ENCODE measurements around the gene CRYBA1.
"Not testable (repeated sequence)": the region's sequence is repeated elsewhere in the genome, so short reads cannot be mapped to it uniquely, and the experiment has no call there.

CRYBA1 gene

GRCh38 chr17:29255926-29256522, 9.4 kb downstream of the CRYBA1 start:
- ChIA-PET CTCF (interaction anchor here (0.7 to 1.2 kb wide), 4 partner anchors 15 to 559 kb away, joined by 3 to 4 read pairs (median 4); partner anchors contain the start of gene MYO18A), POLR2A (interaction anchor here (1.7 kb wide), 1 partner anchor 38 kb away, joined by 9 read pairs; the partner anchor contains the start of gene NUFIP2)
- no peak for DNase-seq (ENCODE audit: extremely low spot score)
- TF ChIP-seq TARDBP (IDR thresholded peaks at IDR 0.05): no peak
- no peak for TF ChIP-seq FOXK2 (IDR thresholded peaks at IDR 0.05)
- TF ChIP-seq LEF1 (IDR thresholded peaks at IDR 0.05; ENCODE audit: borderline replicate concordance): no peak
- no peak for TF ChIP-seq BHLHE40 (IDR thresholded peaks at IDR 0.05; ENCODE audit: borderline replicate concordance)
- no peak for TF ChIP-seq L3MBTL2 (conservative IDR thresholded peaks at IDR 0.05)
- no peak for TF ChIP-seq FOXA1 (IDR thresholded peaks at IDR 0.05)

- CTCF ChIA-PET: interaction anchor here (0.6 to 1.5 kb wide), 7 partner anchors 16 to 558 kb away, joined by 3 to 6 read pairs (median 4); no protein-coding TSS in a partner anchor
- TF ChIP-seq SUZ12 (IDR thresholded peaks at IDR 0.05): no peak
- TF ChIP-seq ZNF384 (IDR thresholded peaks at IDR 0.05): no peak
- TF ChIP-seq PKNOX1 (IDR thresholded peaks at IDR 0.05): no peak
- no peak for TF ChIP-seq TARDBP (IDR thresholded peaks at IDR 0.05)
- no peak for TF ChIP-seq FOXM1 (IDR thresholded peaks at IDR 0.05; ENCODE audit: borderline replicate concordance)
- no peak for TF ChIP-seq FOXK2 (IDR thresholded peaks at IDR 0.05)
- no peak for TF ChIP-seq SP1 (IDR thresholded peaks at IDR 0.05)
- TF ChIP-seq LEF1 (IDR thresholded peaks at IDR 0.05; ENCODE audit: borderline replicate concordance): no peak
- no peak for DNase-seq (ENCODE audit: extremely low spot score)
- POLR2A ChIA-PET: interaction anchor here (0.6 to 1.7 kb wide), 4 partner anchors 37 to 613 kb away, joined by 3 to 9 read pairs (median 3); partner anchors contain the start of genes ABHD15 and NUFIP2
Measured at GRCh38 chr17:29256735-29257466, 10.2 kb downstream of the CRYBA1 start.

DNA sequence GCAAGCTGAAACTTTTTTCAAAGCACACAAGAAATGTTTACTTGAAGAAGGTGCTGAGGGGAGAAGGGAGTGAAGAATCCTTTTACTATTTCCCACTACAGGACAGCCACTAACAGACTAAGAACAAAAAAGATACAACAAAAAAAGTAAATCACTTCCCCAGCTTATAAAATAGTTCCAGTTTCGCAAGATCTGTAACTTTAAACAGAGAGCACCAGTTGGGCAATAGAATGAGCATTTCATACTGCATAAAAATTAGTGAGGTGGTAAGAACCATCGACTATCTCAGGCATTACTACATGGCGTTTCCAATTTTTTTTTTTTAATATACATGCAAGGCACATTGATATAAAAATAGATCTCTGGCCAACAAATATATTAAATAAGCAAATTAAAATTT, 11.1 kb downstream of the CRYBA1 start:
- no peak for DNase-seq (ENCODE audit: extremely low spot score)
- POLR2A ChIA-PET: interaction anchor here (0.6 to 1.7 kb wide), 3 partner anchors 36 to 348 kb away, joined by 3 to 9 read pairs (median 3); partner anchors contain the start of genes ABHD15 and NUFIP2
- CTCF ChIA-PET: interaction anchor here (1.3 to 1.5 kb wide), 3 partner anchors 34 to 109 kb away, joined by 3 to 6 read pairs (median 3); no protein-coding TSS in a partner anchor
- TF ChIP-seq BHLHE40 (IDR thresholded peaks at IDR 0.05; ENCODE audit: borderline replicate concordance): no peak
- no peak for TF ChIP-seq SUZ12 (IDR thresholded peaks at IDR 0.05)
- no peak for TF ChIP-seq FOXK2 (IDR thresholded peaks at IDR 0.05)
- TF ChIP-seq LEF1 (IDR thresholded peaks at IDR 0.05; ENCODE audit: borderline replicate concordance): no peak
- TF ChIP-seq ELF4 (IDR thresholded peaks at IDR 0.05): no peak
- TF ChIP-seq ARNT (IDR thresholded peaks at IDR 0.05): no peak
- no peak for TF ChIP-seq ZNF384 (IDR thresholded peaks at IDR 0.05)
- TF ChIP-seq FOXA1 (IDR thresholded peaks at IDR 0.05): no peak

GRCh38 chr17:29263916-29264315, 17.3 kb downstream of the CRYBA1 start:
- DNase-seq (ENCODE audit: extremely low spot score): no peak
- TF ChIP-seq TARDBP (IDR thresholded peaks at IDR 0.05): no peak
- no peak for TF ChIP-seq L3MBTL2 (conservative IDR thresholded peaks at IDR 0.05)
- no peak for TF ChIP-seq HDGF (IDR thresholded peaks at IDR 0.05; ENCODE audit: borderline replicate concordance)
- no peak for TF ChIP-seq PKNOX1 (IDR thresholded peaks at IDR 0.05)
- no peak for TF ChIP-seq SUZ12 (IDR thresholded peaks at IDR 0.05)
- TF ChIP-seq FOXM1 (IDR thresholded peaks at IDR 0.05; ENCODE audit: borderline replicate concordance): no peak
- TF ChIP-seq NFRKB (IDR thresholded peaks at IDR 0.05): no peak
- TF ChIP-seq ELF4 (IDR thresholded peaks at IDR 0.05): no peak
- TF ChIP-seq SP1 (IDR thresholded peaks at IDR 0.05): no peak
- TF ChIP-seq FOXK2 (IDR thresholded peaks at IDR 0.05): no peak
- TF ChIP-seq LEF1 (IDR thresholded peaks at IDR 0.05; ENCODE audit: borderline replicate concordance): no peak
- no peak for TF ChIP-seq CTBP1 (IDR thresholded peaks at IDR 0.05; ENCODE audit: borderline replicate concordance)
- TF ChIP-seq FOXA1 (IDR thresholded peaks at IDR 0.05): no peak
- TF ChIP-seq ZNF384 (IDR thresholded peaks at IDR 0.05): no peak
- TF ChIP-seq BHLHE40 (IDR thresholded peaks at IDR 0.05; ENCODE audit: borderline replicate concordance): no peak
- no peak for TF ChIP-seq ARNT (IDR thresholded peaks at IDR 0.05)
- ChIA-PET POLR2A (no interaction called here), CTCF (no interaction called here)

DNA sequence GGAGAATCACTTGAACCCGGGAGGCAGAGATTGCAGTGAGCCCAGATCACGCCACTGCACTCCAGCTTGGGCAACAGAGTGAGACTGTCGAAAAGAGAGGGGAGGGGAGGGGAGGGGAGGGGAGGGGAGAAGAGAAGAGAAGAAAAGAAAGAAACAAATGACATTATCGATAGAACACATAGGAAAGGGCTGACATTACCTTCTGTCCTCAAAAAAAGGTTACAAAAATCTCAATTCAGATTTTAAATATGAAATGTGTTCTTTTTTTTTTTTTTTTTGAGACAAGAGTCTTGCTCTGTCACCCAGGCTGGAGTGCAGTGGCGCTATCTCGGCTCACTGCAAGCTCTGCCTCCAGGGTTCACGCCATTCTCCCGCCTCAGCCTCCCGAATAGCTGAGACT, 25.3 kb downstream of the CRYBA1 start:
- CTCF ChIA-PET; DNase-seq (ENCODE audit: extremely low spot score); POLR2A ChIA-PET: not testable (repeated sequence)

- no peak for TF ChIP-seq ELF4 (IDR thresholded peaks at IDR 0.05)
- TF ChIP-seq L3MBTL2 (conservative IDR thresholded peaks at IDR 0.05): no peak
- no peak for TF ChIP-seq FOXM1 (IDR thresholded peaks at IDR 0.05; ENCODE audit: borderline replicate concordance)
- TF ChIP-seq FOXA1 (IDR thresholded peaks at IDR 0.05): no peak
- TF ChIP-seq HDGF (IDR thresholded peaks at IDR 0.05; ENCODE audit: borderline replicate concordance): no peak
- TF ChIP-seq ZNF384 (IDR thresholded peaks at IDR 0.05): no peak
- TF ChIP-seq SP1 (IDR thresholded peaks at IDR 0.05): no peak
- TF ChIP-seq SUZ12 (IDR thresholded peaks at IDR 0.05): no peak
- no peak for TF ChIP-seq ARNT (IDR thresholded peaks at IDR 0.05)
- TF ChIP-seq NFRKB (IDR thresholded peaks at IDR 0.05): no peak
- TF ChIP-seq TARDBP (IDR thresholded peaks at IDR 0.05): no peak
- TF ChIP-seq FOXK2 (IDR thresholded peaks at IDR 0.05): no peak
- ChIA-PET CTCF (interaction anchor here (0.7 to 1.3 kb wide), 4 partner anchors 10 to 157 kb away, joined by 4 to 7 read pairs (median 4); no protein-coding TSS in a partner anchor), POLR2A (interaction anchor here (1.3 kb wide), 1 partner anchor 20 kb away, joined by 4 read pairs; the partner anchor contains the start of gene NUFIP2)
- DNase-seq (ENCODE audit: extremely low spot score): no peak
Measured at GRCh38 chr17:29273924-29274323, 27.3 kb downstream of the CRYBA1 start.
